HG02970 (cell line): Measurements from ENCODE around the gene SLC2A5.

Experiments used
- ATAC-seq: cut with Tn5 transposase; IDR thresholded peaks from one replicate; pipeline ENCODE4 v1.9.1; 2021; ENCODE audit warnings: mild to moderate bottlenecking, moderate library complexity, moderate number of reproducible peaks; ENCODE audit not compliant: unreplicated experiment, low FRiP score

Gene SLC2A5

DNA sequence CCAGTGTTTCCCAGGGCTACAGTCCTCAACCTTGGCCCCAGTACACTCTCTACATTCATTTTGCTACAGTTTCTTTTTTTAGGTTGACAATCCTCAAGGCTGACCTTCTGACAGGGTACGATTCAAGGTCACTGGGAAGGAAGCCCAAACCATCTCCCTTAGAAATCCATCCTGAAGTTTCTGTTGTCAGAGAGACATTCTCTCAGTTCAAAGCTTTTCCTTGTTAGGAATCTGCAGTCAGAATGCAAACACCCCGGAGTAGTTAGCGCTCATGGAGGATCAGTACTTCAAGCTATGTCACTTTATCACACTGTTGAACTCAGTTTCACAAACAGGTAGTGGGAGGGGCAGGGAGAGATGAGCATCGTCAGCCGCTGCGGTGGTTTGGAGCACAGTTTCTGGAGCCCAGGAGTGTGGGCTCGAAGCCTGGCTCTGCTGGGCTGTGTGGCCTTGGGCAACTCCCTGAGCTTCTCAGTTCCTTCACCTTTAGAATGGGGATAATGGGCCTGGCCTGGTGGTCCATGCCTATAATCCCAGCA, 4.2 kb downstream of the SLC2A5 start:
- no peak for ATAC-seq

DNA sequence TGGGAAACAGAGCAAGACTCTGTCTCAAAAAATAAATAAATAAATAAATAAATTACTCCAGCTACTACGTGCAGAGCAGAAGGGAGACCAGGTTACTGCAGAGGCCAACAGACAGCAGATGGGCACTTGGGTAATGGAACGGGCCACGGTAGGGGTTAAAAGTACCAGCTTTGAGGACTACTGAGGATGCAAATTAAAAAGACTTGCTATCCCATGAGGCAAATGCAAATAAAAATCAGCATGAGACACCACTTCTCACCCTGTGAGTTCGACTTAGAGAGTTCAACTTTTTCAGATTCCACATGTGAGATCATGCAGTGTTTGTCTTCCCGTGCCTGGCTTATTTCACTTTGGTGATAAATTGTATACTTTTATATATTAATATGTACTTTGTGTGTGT, 6.6 kb downstream of the SLC2A5 start:
- no peak for ATAC-seq

DNA sequence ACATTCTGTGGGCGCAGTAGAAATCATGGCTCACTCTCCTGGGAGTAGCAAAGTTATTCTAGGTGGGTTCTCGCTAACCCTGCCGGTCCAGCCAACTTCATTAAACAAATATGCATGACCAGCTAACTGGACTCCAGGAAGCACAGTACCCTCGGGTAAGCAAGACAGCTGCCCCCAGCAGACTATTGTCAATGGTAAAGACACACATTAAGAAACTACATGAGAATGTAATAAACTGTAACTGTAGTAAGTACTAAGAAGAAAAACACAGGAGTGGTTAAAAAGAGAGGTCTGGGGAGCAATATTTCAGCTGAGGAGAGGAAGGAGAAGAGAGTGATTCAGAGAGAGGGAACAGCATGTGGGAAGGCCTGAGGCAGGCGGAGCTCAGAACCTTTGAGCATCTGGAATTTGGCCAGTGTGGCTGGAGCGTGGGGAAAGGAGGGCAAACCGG, 7.4 kb downstream of the SLC2A5 start:
- ATAC-seq: no peak

DNA sequence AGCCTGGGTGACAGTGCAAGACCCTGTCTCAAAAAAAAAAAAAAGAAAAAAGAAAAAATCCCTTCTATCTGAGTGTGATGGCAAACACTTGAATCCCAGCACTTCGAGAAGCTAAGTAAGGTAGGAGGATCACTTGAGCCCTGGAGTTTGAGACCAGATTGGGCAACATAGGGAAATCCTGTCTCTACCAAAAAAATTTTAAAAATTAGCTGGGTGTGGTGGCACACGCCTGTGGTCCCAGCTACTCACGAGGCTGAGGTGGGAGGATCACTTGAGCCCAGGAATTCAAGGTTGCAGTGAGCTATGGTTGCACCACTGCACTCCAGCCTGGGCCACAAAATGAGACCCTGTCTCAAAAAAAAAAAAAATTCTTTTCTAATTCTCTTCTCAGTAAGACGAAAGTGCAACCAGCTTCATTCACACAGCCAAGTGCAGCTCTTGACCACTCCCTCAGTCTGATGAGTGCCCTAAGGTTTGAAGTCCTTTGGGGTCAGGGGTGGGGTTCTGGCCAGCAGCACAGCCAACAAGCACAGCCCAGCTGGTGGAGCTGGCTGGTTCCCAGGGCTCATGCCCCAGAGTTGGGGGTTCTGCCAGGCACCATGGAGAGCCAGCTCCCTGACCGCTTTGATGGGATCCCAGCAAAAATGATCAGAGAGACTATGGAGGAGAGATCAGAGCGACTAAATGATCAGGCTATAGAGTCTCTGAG, 8.0 kb downstream of the SLC2A5 start:
- ATAC-seq: no peak

- ATAC-seq: no peak
These were observed 9.3 kb downstream of the SLC2A5 start for GRCh38 chr1:9059891-9060744.

GRCh38 chr1:9058465-9058864, 11.0 kb downstream of the SLC2A5 start:
- ATAC-seq: no peak

DNA sequence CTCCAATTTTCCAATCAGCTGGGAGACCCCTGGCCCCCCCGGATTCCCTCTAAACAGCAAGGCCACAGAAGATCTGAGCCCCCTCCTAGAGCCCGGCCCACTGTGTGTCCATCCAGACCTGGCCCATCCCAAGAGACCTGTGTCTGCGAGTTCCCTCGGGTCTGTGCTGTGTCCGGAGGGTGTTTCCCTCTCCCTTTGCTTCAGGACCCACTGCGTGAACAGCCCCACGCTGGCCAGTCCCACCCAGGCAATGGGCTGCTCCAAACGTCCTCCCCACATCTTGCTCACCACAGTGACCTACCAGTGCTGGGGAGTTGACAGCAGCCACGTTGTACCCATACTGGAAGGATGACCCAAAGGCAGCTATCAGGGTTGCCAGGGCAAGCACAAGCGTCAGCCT, 11.6 kb downstream of the SLC2A5 start:
- ATAC-seq: no peak

DNA sequence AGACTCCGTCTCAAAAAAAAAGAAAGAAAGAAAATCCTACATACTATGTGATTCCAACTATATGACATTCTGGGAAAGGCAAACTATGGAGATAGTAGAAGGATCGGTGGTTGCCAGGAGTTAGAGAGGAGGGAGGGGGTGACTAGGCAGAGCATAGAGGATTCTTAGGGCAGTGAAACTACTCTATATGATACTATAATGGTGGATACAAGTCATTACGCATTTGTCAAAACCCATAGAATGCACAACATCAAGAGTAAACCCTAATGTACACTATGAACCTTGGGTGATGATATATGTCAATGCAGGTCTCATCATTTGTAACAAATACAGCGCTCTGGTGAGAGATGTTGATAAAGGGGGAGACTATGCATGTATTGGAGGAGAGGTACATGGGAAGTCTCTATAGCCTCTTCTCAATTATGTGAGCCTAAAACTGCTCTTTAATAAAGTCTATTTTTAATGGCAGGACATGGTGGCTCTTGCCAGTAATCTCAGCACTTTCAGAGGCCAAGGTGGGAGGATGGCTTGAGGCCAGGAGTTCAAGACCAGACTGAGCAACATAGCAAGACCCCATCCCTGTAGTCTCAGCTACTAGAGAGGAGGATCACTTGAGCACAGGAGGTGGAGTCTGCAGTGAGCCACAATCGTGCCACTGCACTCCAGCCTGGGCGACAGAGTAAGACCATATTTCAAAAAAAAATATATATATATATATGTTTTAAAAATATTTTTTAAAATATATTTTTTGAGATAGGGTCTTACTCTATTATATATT, 17.0 kb downstream of the SLC2A5 start:
- no peak for ATAC-seq

DNA sequence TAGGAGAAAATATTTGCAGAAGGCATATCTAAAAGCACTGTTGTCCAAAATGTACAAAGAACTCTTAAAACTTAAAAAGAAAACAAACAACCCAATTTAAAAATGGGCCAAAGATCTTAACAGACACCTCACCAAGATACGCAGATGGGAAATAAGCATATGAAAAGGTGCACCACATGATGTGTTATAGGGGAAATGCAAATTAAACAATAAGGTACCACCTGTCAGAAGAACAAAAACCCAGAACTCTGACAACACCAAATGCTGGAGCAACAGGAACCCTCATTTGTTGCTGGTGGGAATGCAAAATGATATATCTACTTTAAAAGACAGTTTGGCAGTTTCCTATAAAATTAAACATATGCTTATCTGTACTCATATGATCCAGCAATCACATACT, 18.1 kb downstream of the SLC2A5 start:
- ATAC-seq: no peak

- no peak for ATAC-seq
These were observed 18.6 kb downstream of the SLC2A5 start for GRCh38 chr1:9050803-9051202.

DNA sequence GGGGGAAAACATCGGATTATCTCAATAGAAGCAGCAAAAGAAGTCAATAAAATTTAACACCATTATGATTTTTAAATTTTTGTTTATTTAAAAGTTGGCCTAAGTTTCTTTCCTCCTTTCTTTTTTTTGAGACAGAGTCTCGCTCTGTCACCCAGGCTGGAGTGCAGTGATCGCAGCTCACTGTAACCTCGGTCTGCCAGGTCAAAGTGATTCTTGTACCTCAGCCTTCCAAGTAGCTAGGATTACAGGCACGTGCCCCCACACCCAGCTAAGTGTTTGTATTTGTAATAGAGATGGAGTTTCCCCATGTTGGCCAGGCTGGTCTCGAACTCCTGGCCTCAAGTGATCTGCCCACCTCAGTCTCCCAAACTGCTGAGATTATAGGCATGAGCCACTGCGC, 20.9 kb downstream of the SLC2A5 start:
- no peak for ATAC-seq

GRCh38 chr1:9047019-9047418, 22.4 kb downstream of the SLC2A5 start:
- ATAC-seq: no peak

DNA sequence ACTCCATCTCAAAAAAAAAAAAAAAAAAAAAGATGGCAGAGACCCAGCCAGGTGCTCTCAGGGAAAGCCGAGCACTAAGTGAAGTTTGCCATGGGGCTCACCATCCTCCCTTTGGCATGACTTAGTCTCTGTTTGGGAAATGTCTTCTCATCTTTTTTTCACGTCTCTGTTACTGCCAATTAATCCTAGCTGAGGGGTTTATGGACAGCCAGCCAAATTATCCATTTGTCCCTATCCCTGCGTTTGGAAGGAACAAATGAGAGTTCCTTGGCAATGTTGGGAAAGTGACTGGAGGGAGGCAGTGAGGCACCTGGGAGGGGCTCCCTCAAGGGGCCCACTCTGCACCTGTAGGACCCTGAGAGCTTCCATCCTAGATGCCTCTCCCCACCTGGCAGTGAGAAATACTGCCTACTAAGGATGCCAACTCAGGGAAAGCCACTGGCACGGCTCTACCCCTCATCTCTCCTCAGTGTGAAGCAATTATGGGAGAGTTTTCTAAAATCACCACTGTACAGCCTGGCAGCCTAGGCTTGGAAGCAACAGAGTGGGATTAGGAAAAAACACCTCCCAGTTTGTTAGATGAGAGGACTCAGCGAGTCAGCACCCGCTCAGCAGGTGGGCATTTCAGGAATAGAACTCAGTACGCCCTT, 23.4 kb downstream of the SLC2A5 start:
- ATAC-seq: no peak

GRCh38 chr1:9044236-9044635, 25.2 kb downstream of the SLC2A5 start:
- no peak for ATAC-seq

- ATAC-seq: no peak
These were observed 27.2 kb downstream of the SLC2A5 start for GRCh38 chr1:9042272-9042671.

DNA sequence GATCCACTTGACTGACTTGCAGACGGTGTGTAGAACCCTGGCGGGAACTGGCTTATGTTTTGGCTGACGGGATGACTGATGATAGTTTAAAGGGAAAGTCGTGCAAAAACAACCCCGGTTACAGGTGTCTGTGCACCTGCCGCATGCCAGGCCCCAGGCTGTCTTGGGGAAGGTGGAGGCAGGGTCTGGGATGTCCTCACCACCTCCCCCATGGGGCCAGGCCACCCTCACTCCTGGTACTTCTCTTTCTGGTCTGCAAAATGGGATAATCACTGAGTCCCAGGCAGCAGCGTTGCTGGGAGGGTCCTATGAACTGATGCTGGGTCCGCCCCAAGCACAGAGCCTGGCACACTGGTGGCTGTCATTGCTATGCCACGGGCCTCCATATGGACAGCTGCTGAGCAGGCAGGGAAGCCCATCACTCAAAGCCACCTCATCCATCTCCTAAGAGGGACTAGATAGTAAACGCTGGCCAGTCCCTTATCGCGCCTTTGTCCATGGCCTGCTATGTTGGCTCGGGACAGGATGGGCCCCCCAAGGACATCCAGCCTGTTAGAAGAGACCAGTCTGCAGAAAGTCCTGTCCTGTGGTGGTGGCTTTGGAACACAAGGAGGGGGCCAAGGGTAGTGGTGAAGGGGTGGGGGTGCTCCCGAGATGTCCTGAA, 28.2 kb downstream of the SLC2A5 start:
- no peak for ATAC-seq

- ATAC-seq: no peak
These were observed 28.8 kb downstream of the SLC2A5 start for GRCh38 chr1:9040659-9041030.

GRCh38 chr1:9039761-9040658, 29.4 kb downstream of the SLC2A5 start:
- no peak for ATAC-seq
